ENCODE data around the gene GLP1R. TPM values are rescaled to one million over a fixed set of nuclear protein-coding genes. Genes with fewer than 3 reads are reported as not detected.

Gene GLP1R
- total and polyA plus RNA-seq, 2 donors (not counting 1 experiment from before 2014, with no cell fraction given): not detected

DNA sequence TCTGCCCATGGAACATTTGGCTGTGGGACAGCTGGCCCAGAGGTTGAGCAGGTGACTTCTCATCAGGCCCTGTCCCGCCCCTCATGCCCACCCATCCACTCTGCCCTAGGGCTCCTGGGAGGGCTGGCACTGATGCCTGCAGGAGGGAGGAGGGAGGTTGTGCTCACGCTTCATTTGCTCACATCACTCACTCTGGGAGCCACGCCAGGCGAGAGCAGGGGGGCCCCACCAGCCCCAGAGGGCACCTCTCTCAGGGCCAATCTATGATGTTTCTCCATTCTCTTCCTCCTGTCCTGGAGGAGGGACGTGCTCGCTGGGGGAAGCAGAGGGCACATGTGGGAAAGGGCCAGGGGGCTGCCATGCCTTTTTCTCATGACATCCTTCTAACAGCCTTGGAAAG, 10.9 kb upstream of the GLP1R start:
- TF ChIP-seq EZH2 (IDR thresholded peaks at IDR 0.05; ENCODE audit: low read length, missing control alignments): no peak
- TF ChIP-seq CTCF (conservative IDR thresholded peaks at IDR 0.05 in 1 of 2, IDR thresholded peaks at IDR 0.05 in 1 of 2; ENCODE audit: low read depth in 1 of 2, low read length in 2 of 2): no peak
- H3K27ac ChIP-seq (ENCODE audit: insufficient read depth, low read length): no peak overlapping the region
- no peak overlapping the region for H3K4me3 ChIP-seq (replicated peaks in 1 of 4; ENCODE audit: control extremely low read depth in 1 of 4, insufficient read depth in 1 of 4, low read depth in 3 of 4, low read length in 4 of 4)
- H3K4me1 ChIP-seq (ENCODE audit: control insufficient read depth, extremely low read depth, insufficient read depth, low read length): no peaks in the 10 kb centered on the region
- no peak overlapping the region for H3K4me2 ChIP-seq (ENCODE audit: extremely low read depth, insufficient read depth, low read length)
- no peaks in the 10 kb centered on the region for H3K79me2 ChIP-seq (ENCODE audit: control insufficient read depth, insufficient read depth, low read length)
- DNase-seq (ENCODE audit: low read depth in 2 of 2): no peak
- H3K9ac ChIP-seq (ENCODE audit: insufficient read depth, low read length): no peak overlapping the region
- H3K9me3 ChIP-seq (ENCODE audit: control insufficient read depth, insufficient read depth, low read depth, low read length): no peaks in the 10 kb centered on the region
- no peaks in the 10 kb centered on the region for H3K36me3 ChIP-seq (ENCODE audit: control insufficient read depth, insufficient read depth, low read length)
- H2AFZ ChIP-seq (ENCODE audit: low read length): no peak overlapping the region
- H4K20me1 ChIP-seq (ENCODE audit: control insufficient read depth, extremely low read depth, insufficient read depth, low read length): no peaks in the 10 kb centered on the region
- no peaks in the 10 kb centered on the region for H3K27me3 ChIP-seq (ENCODE audit: control insufficient read depth, insufficient read depth, low read length)

DNA sequence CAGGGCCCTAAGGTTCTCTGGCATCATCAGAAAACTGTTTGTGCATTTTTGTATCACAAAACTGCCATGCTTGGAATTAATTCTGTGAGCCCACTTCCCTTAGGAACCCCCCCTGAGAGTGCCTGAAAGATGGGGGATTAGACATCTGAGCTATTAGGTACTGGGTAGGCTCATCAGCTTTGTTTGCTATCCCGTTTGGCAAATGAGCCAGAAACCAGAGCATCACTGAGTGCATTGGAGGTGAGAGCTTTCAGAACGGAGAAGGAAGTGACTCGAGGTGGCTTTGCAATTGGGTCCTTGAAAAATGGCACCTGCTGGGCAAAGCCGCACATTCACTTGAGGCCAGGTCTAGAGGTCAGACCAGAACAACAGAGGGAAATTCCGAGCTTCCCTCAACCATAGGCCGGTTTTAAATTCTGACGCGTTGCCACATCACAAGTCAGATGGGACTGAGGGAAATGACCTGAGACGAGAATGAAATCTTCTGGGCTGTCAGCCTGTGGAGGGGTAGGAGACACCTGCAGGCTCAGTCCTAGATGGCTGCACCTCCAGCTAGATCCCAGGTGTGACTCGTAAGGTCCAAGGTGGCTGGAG, 8.4 kb upstream of the GLP1R start:
- Histone ChIP-seq H3K4me2 (ENCODE audit: extremely low read depth, insufficient read depth, low read length) (no peak overlapping the region), H3K4me3 (replicated peaks in 1 of 4; ENCODE audit: control extremely low read depth in 1 of 4, insufficient read depth in 1 of 4, low read depth in 3 of 4, low read length in 4 of 4) (no peak overlapping the region), H3K9ac (ENCODE audit: insufficient read depth, low read length) (no peak overlapping the region), H3K79me2 (ENCODE audit: control insufficient read depth, insufficient read depth, low read length) (no peaks in the 10 kb centered on the region), H3K9me3 (ENCODE audit: control insufficient read depth, insufficient read depth, low read depth, low read length) (no peaks in the 10 kb centered on the region), H3K4me1 (ENCODE audit: control insufficient read depth, extremely low read depth, insufficient read depth, low read length) (no peaks in the 10 kb centered on the region), H3K27me3 (ENCODE audit: control insufficient read depth, insufficient read depth, low read length) (no peaks in the 10 kb centered on the region), H3K36me3 (ENCODE audit: control insufficient read depth, insufficient read depth, low read length) (no peaks in the 10 kb centered on the region), H3K27ac (ENCODE audit: insufficient read depth, low read length) (no peak overlapping the region), H4K20me1 (ENCODE audit: control insufficient read depth, extremely low read depth, insufficient read depth, low read length) (no peaks in the 10 kb centered on the region), H2AFZ (ENCODE audit: low read length) (no peak overlapping the region)
- TF ChIP-seq CTCF (conservative IDR thresholded peaks at IDR 0.05 in 1 of 2, IDR thresholded peaks at IDR 0.05 in 1 of 2; ENCODE audit: low read depth in 1 of 2, low read length in 2 of 2): no peak
- TF ChIP-seq EZH2 (IDR thresholded peaks at IDR 0.05; ENCODE audit: low read length, missing control alignments): no peak
- no peak for DNase-seq (ENCODE audit: low read depth in 2 of 2)

- Histone ChIP-seq H3K79me2 (ENCODE audit: control insufficient read depth, insufficient read depth, low read length) (no peaks in the 10 kb centered on the region), H3K9ac (ENCODE audit: insufficient read depth, low read length) (no peak overlapping the region), H3K4me1 (ENCODE audit: control insufficient read depth, extremely low read depth, insufficient read depth, low read length) (no peaks in the 10 kb centered on the region), H3K27me3 (ENCODE audit: control insufficient read depth, insufficient read depth, low read length) (no peaks in the 10 kb centered on the region), H3K27ac (ENCODE audit: insufficient read depth, low read length) (no peak overlapping the region), H3K36me3 (ENCODE audit: control insufficient read depth, insufficient read depth, low read length) (no peaks in the 10 kb centered on the region), H3K9me3 (ENCODE audit: control insufficient read depth, insufficient read depth, low read depth, low read length) (no peaks in the 10 kb centered on the region), H4K20me1 (ENCODE audit: control insufficient read depth, extremely low read depth, insufficient read depth, low read length) (no peaks in the 10 kb centered on the region), H3K4me3 (replicated peaks in 1 of 4; ENCODE audit: control extremely low read depth in 1 of 4, insufficient read depth in 1 of 4, low read depth in 3 of 4, low read length in 4 of 4) (no peak overlapping the region), H3K4me2 (ENCODE audit: extremely low read depth, insufficient read depth, low read length) (no peak overlapping the region), H2AFZ (ENCODE audit: low read length) (no peak overlapping the region)
- TF ChIP-seq EZH2 (IDR thresholded peaks at IDR 0.05; ENCODE audit: low read length, missing control alignments): no peak
- no peak for TF ChIP-seq CTCF (conservative IDR thresholded peaks at IDR 0.05 in 1 of 2, IDR thresholded peaks at IDR 0.05 in 1 of 2; ENCODE audit: low read depth in 1 of 2, low read length in 2 of 2)
- DNase-seq (ENCODE audit: low read depth in 2 of 2): no peak
Measured at GRCh38 chr6:39041072-39041471, 7.5 kb upstream of the GLP1R start.

Measured in fibroblast of lung (primary cell).